Adrenal gland (tissue), 5 donors: ENCODE data around the gene SLC25A51.

Source experiments
- CTCF ChIP-seq, 6 experiments: fragments of 450-650 bp in 4 of 6; fragments of 200-600 bp in 2 of 6; sonication (generic) in 1 of 6; IDR thresholded peaks; 1 replicate in 5 of 6; 2 replicates in 1 of 6; pipeline versions ENCODE4 v1.5.1 to v1.8.0; 2016 to 2021; ENCODE audit warnings: antibody characterized with exemption in 6 of 6, mild to moderate bottlenecking in 2 of 6, moderate library complexity in 1 of 6
- POLR2A ChIP-seq, 2 donors: fragments of 450-650 bp; IDR thresholded peaks; one replicate each; pipeline ENCODE4 v1.6.1; 2017; ENCODE audit warnings: antibody characterized with exemption in 2 of 2, mild to moderate bottlenecking in 2 of 2, moderate library complexity in 1 of 2
- donor health status: DM: no; HTN: no; CAD: no.

GRCh38 chr9:37914154-37914551 lies 10.2 kb upstream of the SLC25A51 start:
- TF ChIP-seq CTCF (IDR thresholded peaks at IDR 0.05) (no peak), POLR2A (IDR thresholded peaks at IDR 0.05) (no peak)
